K562 (cell line): Measurements from ENCODE around the gene VAT1L. TPM values are rescaled to one million over a fixed set of nuclear protein-coding genes. Genes with fewer than 3 reads are reported as not detected.

Source experiments
- ATAC-seq: fragments of 200-7000 bp; cut with Tn5 transposase; 3 replicates; pipeline ENCODE4 v1.9.1; 2020; ENCODE audit warnings: moderate library complexity
- BruUV-seq: library from RNA; stranded (reverse); fragments of 400-500 nt; replicated peaks from 2 replicates; lab custom pipeline; 2021; lab: Mats Ljungman, UMichigan
- CTCF ChIA-PET: fragments of 300-600 bp; formaldehyde crosslinking; extraction: SDS; loops from one replicate; lab custom pipeline; 2021; ENCODE audit warnings: low intra/inter-chr PET ratio; lab: Yijun Ruan, JAX
- POLR2A ChIA-PET: fragments of 300-600, 350-650 bp; sonication (Branson Sonifier 250); formaldehyde crosslinking; extraction: SDS; loops from one replicate; lab custom pipeline; 2021; ENCODE audit warnings: antibody characterized with exemption, inconsistent platforms; lab: Yijun Ruan, JAX
- DNase-seq, 4 experiments: peaks; one replicate each; pipeline versions ENCODE4 v3.0.0 to v3.0.0-alpha.2; 2011 to 2018; ENCODE audit warnings: low spot score in 3 of 4, mixed read lengths in 3 of 4; ENCODE audit errors: extremely low read depth in 1 of 4
- FAIRE-seq: peaks from 2 replicates; lab custom pipeline; 2011; peaks lifted over from hg19 to GRCh38; lab: Jason Lieb, UNC
- H2AFZ ChIP-seq: 2 replicates; pipeline ENCODE4 v1.6.0; 2011; ENCODE audit warnings: low read depth, low read length, control low read depth, inconsistent platforms
- H3K27ac ChIP-seq: fragments of 200-600 bp; 3 replicates; pipeline ENCODE4 v1.8.0; 2011; ENCODE audit warnings: low read depth, mild to moderate bottlenecking, control low read depth, inconsistent platforms, low read length, moderate library complexity, mixed read lengths; ENCODE audit errors: extremely low read depth
- H3K27me3 ChIP-seq, 2 experiments: fragments of 300-600 bp in 1 of 2; 2 replicates in 1 of 2; 3 replicates in 1 of 2; pipeline versions ENCODE4 v1.6.0 to v1.8.0; 2011; ENCODE audit warnings: inconsistent platforms in 2 of 2, low read length in 2 of 2, mild to moderate bottlenecking in 1 of 2, mixed read lengths in 1 of 2, moderate library complexity in 1 of 2; ENCODE audit not compliant: control insufficient read depth in 2 of 2, insufficient read depth in 2 of 2
- H3K36me3 ChIP-seq: fragments of 300-600 bp; 3 replicates; pipeline ENCODE4 v1.8.0; 2011; ENCODE audit warnings: mild to moderate bottlenecking, low read length, inconsistent platforms; ENCODE audit not compliant: control insufficient read depth, insufficient read depth
- H3K4me1 ChIP-seq, 2 experiments: fragments of 200-600 bp in 1 of 2; replicated peaks in 1 of 2; 2 replicates in 1 of 2; 3 replicates in 1 of 2; pipeline versions ENCODE4 v1.5.1 to v1.8.0; 2011; ENCODE audit warnings: inconsistent platforms in 2 of 2, low read length in 2 of 2, mild to moderate bottlenecking in 1 of 2, mixed read lengths in 1 of 2, moderate library complexity in 1 of 2; ENCODE audit not compliant: control insufficient read depth in 2 of 2, insufficient read depth in 2 of 2
- H3K4me2 ChIP-seq: 2 replicates; pipeline ENCODE4 v1.6.1; 2011; ENCODE audit warnings: low read length, control low read depth, inconsistent platforms, mixed read lengths; ENCODE audit not compliant: insufficient read depth
- H3K4me3 ChIP-seq: fragments of 200-600 bp; sonication (generic), shearing (Covaris generic); 2 replicates; pipeline ENCODE4 v1.5.1; 2016; ENCODE audit warnings: control low read depth, inconsistent platforms
- H3K79me2 ChIP-seq: fragments of 200-600 bp; 3 replicates; pipeline ENCODE4 v1.8.0; 2011; ENCODE audit warnings: low read length, inconsistent platforms; ENCODE audit not compliant: control insufficient read depth, insufficient read depth
- H3K9ac ChIP-seq, 2 experiments: 2 replicates each; pipeline versions ENCODE4 v1.6.0 to v1.6.1; 2011; ENCODE audit warnings: low read depth in 2 of 2, low read length in 2 of 2, control low read depth in 1 of 2, inconsistent platforms in 1 of 2, mild to moderate bottlenecking in 1 of 2, mixed read lengths in 1 of 2; ENCODE audit not compliant: insufficient read depth in 1 of 2
- H3K9me1 ChIP-seq: one replicate; pipeline ENCODE4 v1.6.0; 2011; ENCODE audit warnings: inconsistent platforms, mild to moderate bottlenecking, low read length, moderate library complexity; ENCODE audit not compliant: control insufficient read depth, insufficient read depth
- H3K9me3 ChIP-seq: replicated peaks from 2 replicates; pipeline ENCODE4 v1.5.1; 2011; ENCODE audit warnings: low read depth, low read length, inconsistent platforms; ENCODE audit not compliant: control insufficient read depth, insufficient read depth
- H4K20me1 ChIP-seq: replicated peaks from 2 replicates; pipeline ENCODE4 v1.6.1; 2011; ENCODE audit warnings: low read length, inconsistent platforms, mixed read lengths; ENCODE audit not compliant: control insufficient read depth, insufficient read depth
- ARID2 ChIP-seq: fragments of 450-650 bp; IDR thresholded peaks from 2 replicates; pipeline ENCODE4 v1.6.1; 2017; ENCODE audit warnings: antibody characterized with exemption, mild to moderate bottlenecking
- ATF2 ChIP-seq: sonication (generic); formaldehyde crosslinking; IDR thresholded peaks from 2 replicates; pipeline ENCODE4 v1.8.1; 2022; ENCODE audit warnings: missing genetic modification reagents
- HDAC3 ChIP-seq: fragments of 450-650 bp; IDR thresholded peaks from 2 replicates; pipeline ENCODE4 v1.6.1; 2018; ENCODE audit warnings: borderline replicate concordance, mild to moderate bottlenecking, moderate library complexity; ENCODE audit not compliant: partially characterized antibody
- HMG20A ChIP-seq: fragments of 450-650 bp; formaldehyde crosslinking; conservative IDR thresholded peaks from 2 replicates; pipeline ENCODE4 v1.4.0; 2020; ENCODE audit warnings: mild to moderate bottlenecking, mixed read lengths
- HNRNPLL ChIP-seq: fragments of 200-400 bp; formaldehyde crosslinking; IDR thresholded peaks from 2 replicates; pipeline ENCODE4 v1.6.1; 2017; ENCODE audit warnings: low read length, low read depth, mild to moderate bottlenecking; ENCODE audit not compliant: poor library complexity, severe bottlenecking
- MAFF ChIP-seq: IDR thresholded peaks from 2 replicates; pipeline ENCODE4 v1.6.1; 2012; ENCODE audit warnings: low read length, improper control_type of control experiment
- NONO ChIP-seq, 2 experiments: fragments of 200-400 bp in 1 of 2; fragments of 450-650 bp in 1 of 2; formaldehyde crosslinking in 1 of 2; IDR thresholded peaks; 2 replicates each; pipeline ENCODE4 v1.6.1; 2017; ENCODE audit warnings: low read depth in 2 of 2, mild to moderate bottlenecking in 2 of 2, moderate library complexity in 2 of 2, low read length in 1 of 2
- XRCC3 ChIP-seq: fragments of 450-650 bp; IDR thresholded peaks from 2 replicates; pipeline ENCODE4 v1.6.1; 2017; ENCODE audit warnings: mild to moderate bottlenecking, moderate library complexity
- WGBS: fragments of 100-300 bp; shearing (Covaris generic); methylation state at CpG from one replicate; pipeline ENCODE4 v1.1.6; 2016; ENCODE audit warnings: low coverage, mixed read lengths; ENCODE audit not compliant: insufficient coverage; ENCODE audit errors: missing lambda C conversion rate; 5-methylcytosine and 5-hydroxymethylcytosine counted together
- in situ Hi-C: fragments of 300-500 bp; cut with MboI; formaldehyde crosslinking; loops from 4 replicates; pipeline ENCODE4 v1.15.0; 2018; ENCODE audit warnings: inconsistent platforms, mixed read lengths
- intact Hi-C: fragments of 100-400 bp; cut with micrococcal nuclease; formaldehyde crosslinking; loops from 2 replicates; pipeline ENCODE4 v1.14.2; 2022
- polyA plus RNA-seq, 8 experiments: library from polyadenylated mRNA; depleted of rRNA in 4 of 8; stranded (reverse) in 5 of 8; unstranded in 3 of 8; fragments of >200 nt; fragmentation: Nextera tagmentation in 2 of 8; fragmentation: Illumina TruSeq in 1 of 8; extraction: Ambion mirVana in 2 of 8; extraction: Trizol in 1 of 8; gene quantifications; 2 replicates each; pipeline versions ENCODE4 v1.2.1 to v1.2.3, GENCODE V29; 2011 to 2014; ENCODE audit warnings: inconsistent platforms in 1 of 8, missing spikeins in 1 of 8
- total RNA-seq, 7 experiments: library from RNA; depleted of rRNA in 6 of 7; stranded (reverse); fragments of >200 nt in 6 of 7; fragmentation: Illumina TruSeq in 2 of 7; extraction: Trizol in 2 of 7; gene quantifications; 2 replicates each; pipeline versions ENCODE4 v1.2.1 to v1.2.3, GENCODE V29; 2011 to 2021; ENCODE audit warnings: low replicate concordance in 1 of 7
- TF ChIP-seq, protein P1 (sequence below): fragments of 450-650 bp; IDR thresholded peaks from 2 replicates; pipeline ENCODE4 v1.6.1; 2016

The VAT1L gene
- total and polyA plus RNA-seq, 9 of the 15 experiments (the other 6 are each of a cell fraction or from before 2014, with no cell fraction given): 0.01 TPM; not detected in 8

- intact Hi-C loops: loop anchor here (10.0 kb wide), 1 partner anchor 391 kb away; no protein-coding TSS in a partner anchor
- CTCF ChIA-PET: interaction anchor here (1.4 kb wide), 1 partner anchor 300 kb away, joined by 3 read pairs; no protein-coding TSS in a partner anchor
- no peak for FAIRE-seq
These were observed 187.6 kb downstream of the VAT1L start for GRCh38 chr16:77975942-77976341.

More at GRCh38 chr16:77975942-77976341, 187.6 kb downstream of the VAT1L start:
- Histone ChIP-seq H3K9me1 (no peaks in the 10 kb centered on the region), H3K9me3 (no peaks in the 10 kb centered on the region)
- POLR2A ChIA-PET: interaction anchor here (0.7 kb wide), 1 partner anchor 122 kb away, joined by 3 read pairs; no protein-coding TSS in a partner anchor
- in situ Hi-C loops: no loop called here
- TF ChIP-seq XRCC3 (no peak), ATF2 (CRISPR knock-in tag) (no peak), HDAC3 (no peak), ARID2 (no peak), HNRNPLL (no peak), HMG20A (CRISPR knock-in tag) (no peak), MAFF (no peak), NONO (IDR thresholded peaks at IDR 0.05; ENCODE audit: low read depth in 2 of 2, low read length in 1 of 2) (no peak)
- TF ChIP-seq, protein P1, sequence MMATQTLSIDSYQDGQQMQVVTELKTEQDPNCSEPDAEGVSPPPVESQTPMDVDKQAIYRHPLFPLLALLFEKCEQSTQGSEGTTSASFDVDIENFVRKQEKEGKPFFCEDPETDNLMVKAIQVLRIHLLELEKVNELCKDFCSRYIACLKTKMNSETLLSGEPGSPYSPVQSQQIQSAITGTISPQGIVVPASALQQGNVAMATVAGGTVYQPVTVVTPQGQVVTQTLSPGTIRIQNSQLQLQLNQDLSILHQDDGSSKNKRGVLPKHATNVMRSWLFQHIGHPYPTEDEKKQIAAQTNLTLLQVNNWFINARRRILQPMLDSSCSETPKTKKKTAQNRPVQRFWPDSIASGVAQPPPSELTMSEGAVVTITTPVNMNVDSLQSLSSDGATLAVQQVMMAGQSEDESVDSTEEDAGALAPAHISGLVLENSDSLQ: no peak
- TF ChIP-seq, all 486 proteins: peak for 0
- H3K27ac ChIP-seq: no peak overlapping the region
- ATAC-seq (no peak), DNase-seq (no peak)
- H3K36me3 ChIP-seq: no peaks in the 10 kb centered on the region
- BruUV-seq: no TSS peak
- 0% methylated on average over 3 of the region's 3 CpGs for WGBS
- no peaks in the 10 kb centered on the region; a peak in 2 of 5 replicates for H3K27me3 ChIP-seq
- no peaks in the 10 kb centered on the region for H3K4me1 ChIP-seq
- no peak overlapping the region for H2AFZ ChIP-seq
- H3K4me2 ChIP-seq: no peak overlapping the region
- no peak overlapping the region for H3K9ac ChIP-seq
- H3K4me3 ChIP-seq: no peak overlapping the region
- H3K79me2 ChIP-seq: no peaks in the 10 kb centered on the region
- 0 out of 2 replicates have a peak, but pooled peaks cover 5% of the 10 kb centered on the region for H4K20me1 ChIP-seq
